GM19193 (cell line): ENCODE measurements around the gene C2orf78.

Experiments used
- POLR2A ChIP-seq: IDR thresholded peaks from 4 replicates; pipeline ENCODE4 v1.6.1; 2011; ENCODE audit not compliant: insufficient read depth, insufficient read length; ENCODE audit errors: extremely low read depth

The C2orf78 gene

GRCh38 chr2:73850009-73850408, 66.0 kb downstream of the C2orf78 start:
- no peak for TF ChIP-seq POLR2A

- TF ChIP-seq POLR2A, result no peak
Measured at GRCh38 chr2:73851274-73851673, 67.3 kb downstream of the C2orf78 start.

DNA sequence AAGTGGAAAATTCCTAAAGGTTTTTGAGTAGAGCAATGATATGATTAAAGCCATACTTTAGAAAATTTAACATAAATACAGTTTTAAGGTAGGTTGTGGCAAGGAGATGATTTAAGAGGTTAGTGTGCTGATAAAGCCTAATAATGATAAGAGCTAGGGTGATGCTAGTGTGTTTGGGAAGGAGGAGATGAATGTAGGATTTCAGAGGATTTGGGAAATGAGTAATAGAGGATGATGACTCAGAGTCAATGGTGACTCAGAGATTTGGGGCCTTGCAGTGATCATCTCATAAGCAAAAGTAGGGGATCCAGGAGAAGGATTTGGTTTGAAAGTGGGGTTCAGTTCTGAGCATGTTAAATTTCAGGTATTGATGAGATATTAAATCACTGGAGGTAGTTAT, 68.0 kb downstream of the C2orf78 start:
- no peak for TF ChIP-seq POLR2A

DNA sequence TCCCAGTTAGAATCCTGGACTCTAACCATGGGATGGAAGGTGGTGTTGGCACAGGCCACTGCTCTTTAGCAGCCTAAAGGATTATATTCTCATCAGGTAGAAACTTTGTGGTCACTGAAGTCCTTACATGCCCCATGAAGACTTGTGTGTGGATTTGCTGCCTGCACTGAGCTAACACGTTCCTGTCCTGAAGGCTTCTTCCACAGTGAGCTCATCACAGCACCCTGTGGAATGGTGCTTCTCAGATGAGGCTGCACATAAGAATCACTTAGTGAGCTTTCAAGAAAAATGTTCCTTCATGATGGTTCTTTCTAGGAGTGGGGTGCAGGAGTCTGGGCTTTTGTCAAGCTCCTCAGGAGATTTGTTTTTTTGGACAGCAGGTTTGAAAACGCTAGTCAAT, 71.5 kb downstream of the C2orf78 start:
- TF ChIP-seq POLR2A, result no peak

GRCh38 chr2:73856214-73856613, 72.2 kb downstream of the C2orf78 start:
- TF ChIP-seq POLR2A, result no peak

GRCh38 chr2:73859721-73860586, 76.0 kb downstream of the C2orf78 start:
- TF ChIP-seq POLR2A, result no peak

DNA sequence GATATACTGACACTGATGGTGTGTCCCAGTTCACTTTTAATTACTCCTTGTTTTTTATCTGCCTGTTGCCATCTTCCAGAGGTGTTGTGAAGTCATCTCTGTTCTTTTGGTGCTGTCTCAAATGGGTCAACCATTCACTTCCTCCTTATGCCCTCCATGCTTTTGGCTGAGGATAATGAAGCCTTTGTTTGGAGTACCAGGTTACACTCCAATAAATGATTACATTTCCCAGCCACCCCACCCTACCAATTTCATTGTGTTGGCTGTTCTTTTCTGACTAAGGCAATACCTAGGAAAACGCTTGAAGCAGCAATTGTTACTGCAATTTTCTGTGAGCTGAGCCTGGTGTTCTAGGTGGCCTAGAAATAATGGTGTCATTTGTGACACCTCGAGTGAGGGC, 79.0 kb downstream of the C2orf78 start:
- TF ChIP-seq POLR2A, result no peak
